GM12892 (cell line): Measurements from ENCODE around the gene COX4I2.
"Not testable (repeated sequence)": the region's sequence is repeated elsewhere in the genome, so short reads cannot be mapped to it uniquely, and the experiment has no call there.

Experiments
- POLR2A ChIP-seq: IDR thresholded peaks from 2 replicates; pipeline ENCODE4 v1.6.1; 2011; ENCODE audit warnings: low read depth, low read length, control low read depth
- POLR2AphosphoS5 ChIP-seq: IDR thresholded peaks from 2 replicates; pipeline ENCODE4 v1.6.1; 2011; ENCODE audit warnings: low read depth, low read length, control low read depth
- TAF1 ChIP-seq: IDR thresholded peaks from 2 replicates; pipeline ENCODE4 v1.6.1; 2011; ENCODE audit warnings: low read depth, mild to moderate bottlenecking, control low read depth, low read length, borderline replicate concordance

DNA sequence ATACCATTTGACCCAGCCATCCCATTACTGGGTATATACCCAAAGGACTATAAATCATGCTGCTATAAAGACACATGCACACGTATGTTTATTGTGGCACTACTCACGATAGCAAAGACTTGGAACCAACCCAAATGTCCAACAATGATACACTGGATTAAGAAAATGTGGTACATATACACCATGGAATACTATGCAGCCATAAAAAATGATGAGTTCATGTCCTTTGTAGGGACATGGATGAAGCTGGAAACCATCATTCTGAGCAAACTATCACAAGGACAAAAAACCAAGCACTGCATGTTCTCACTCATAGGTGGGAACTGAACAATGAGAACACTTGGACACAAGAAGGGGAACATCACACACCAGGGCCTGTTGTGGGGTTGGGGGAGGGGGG lies 9.7 kb upstream of the COX4I2 start:
- TF ChIP-seq POLR2A, POLR2AphosphoS5, TAF1: not testable (repeated sequence)
